Osteoblast (primary cell): ENCODE measurements around the gene EIF4G3. TPM values are rescaled to one million over a fixed set of nuclear protein-coding genes. Genes with fewer than 3 reads are reported as not detected.

Experiments
- DNase-seq: peaks from one replicate; pipeline ENCODE4 v3.0.0; 2011; ENCODE audit warnings: low spot score, mixed read lengths; ENCODE audit not compliant: insufficient read length; ENCODE audit errors: missing footprints
- H2AFZ ChIP-seq: 2 replicates; pipeline ENCODE4 v1.6.0; 2011; ENCODE audit warnings: mild to moderate bottlenecking, low read length
- H3K27ac ChIP-seq: 2 replicates; pipeline ENCODE4 v1.5.1; 2011; ENCODE audit warnings: mild to moderate bottlenecking, low read depth, low read length, moderate library complexity
- H3K27me3 ChIP-seq: 2 replicates; pipeline ENCODE4 v1.6.0; 2012; ENCODE audit warnings: mild to moderate bottlenecking, control low read depth, inconsistent platforms, low read length, moderate library complexity; ENCODE audit not compliant: insufficient read depth
- H3K36me3 ChIP-seq: 2 replicates; pipeline ENCODE4 v1.5.1; 2011; ENCODE audit warnings: mild to moderate bottlenecking, low read length, control low read depth, moderate library complexity; ENCODE audit not compliant: insufficient read depth
- H3K4me1 ChIP-seq: 2 replicates; pipeline ENCODE4 v1.5.1; 2011; ENCODE audit warnings: mild to moderate bottlenecking, low read length, control low read depth, moderate library complexity; ENCODE audit not compliant: insufficient read depth
- H3K4me2 ChIP-seq: 2 replicates; pipeline ENCODE4 v1.6.0; 2011; ENCODE audit warnings: mild to moderate bottlenecking, low read length; ENCODE audit not compliant: insufficient read depth
- H3K4me3 ChIP-seq: fragments of 200-600 bp; sonication (generic); 3 replicates; pipeline ENCODE4 v1.5.1; 2012; ENCODE audit warnings: mild to moderate bottlenecking, low read length, inconsistent platforms; ENCODE audit not compliant: insufficient read depth
- H3K79me2 ChIP-seq: 2 replicates; pipeline ENCODE4 v1.6.0; 2012; ENCODE audit warnings: mild to moderate bottlenecking, low read length, control low read depth, inconsistent platforms; ENCODE audit not compliant: insufficient read depth
- H3K9me3 ChIP-seq: 2 replicates; pipeline ENCODE4 v1.5.1; 2011; ENCODE audit warnings: low read depth, low read length, control low read depth
- H4K20me1 ChIP-seq: 2 replicates; pipeline ENCODE4 v1.6.0; 2012; ENCODE audit warnings: mild to moderate bottlenecking, low read length, control low read depth; ENCODE audit not compliant: insufficient read depth
- CTCF ChIP-seq: IDR thresholded peaks from 2 replicates; pipeline ENCODE4 v1.5.1; 2011; ENCODE audit warnings: mild to moderate bottlenecking, low read depth, low read length, moderate library complexity; ENCODE audit errors: extremely low read depth
- total RNA-seq: library from RNA; depleted of rRNA; stranded (reverse); fragments of >200 nt; gene quantifications from 2 replicates; pipeline ENCODE4 v1.2.3, GENCODE V29; 2012

Gene EIF4G3
- total RNA-seq, 1 donor: 55.0 TPM

DNA sequence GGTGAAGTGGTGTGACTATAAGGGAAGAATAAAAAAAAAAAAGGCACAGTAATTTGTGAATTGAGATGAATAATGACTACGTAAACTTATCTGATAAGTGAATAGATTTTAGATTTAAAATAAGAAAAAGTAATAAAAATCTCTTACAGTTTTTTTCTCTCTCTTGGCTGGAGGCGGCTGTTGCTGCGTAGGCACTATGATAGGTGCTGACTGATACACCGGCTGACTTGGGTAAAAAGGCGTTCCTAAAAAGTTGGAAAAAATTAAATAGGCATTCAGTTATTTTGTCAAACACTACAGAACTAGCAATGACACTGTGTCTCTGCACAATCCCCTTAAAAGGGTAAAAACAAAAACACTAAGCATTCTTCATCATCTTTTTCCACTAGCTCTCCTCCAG is 203.8 kb downstream of the EIF4G3 start:
- H3K9me3 ChIP-seq: no peaks in the 10 kb centered on the region
- H3K27ac ChIP-seq: peak overlapping the region; percentile 12
- H3K4me2 ChIP-seq: no peak overlapping the region
- peaks cover 2% of the 10 kb centered on the region for H4K20me1 ChIP-seq
- no peaks in the 10 kb centered on the region for H3K27me3 ChIP-seq
- no peak overlapping the region for H3K4me3 ChIP-seq
- DNase-seq: no peak
- peaks cover 15% of the 10 kb centered on the region for H3K4me1 ChIP-seq
- no peak overlapping the region for H2AFZ ChIP-seq
- H3K79me2 ChIP-seq: no peaks in the 10 kb centered on the region
- no peak for TF ChIP-seq CTCF
- H3K36me3 ChIP-seq: peaks cover 29% of the 10 kb centered on the region

DNA sequence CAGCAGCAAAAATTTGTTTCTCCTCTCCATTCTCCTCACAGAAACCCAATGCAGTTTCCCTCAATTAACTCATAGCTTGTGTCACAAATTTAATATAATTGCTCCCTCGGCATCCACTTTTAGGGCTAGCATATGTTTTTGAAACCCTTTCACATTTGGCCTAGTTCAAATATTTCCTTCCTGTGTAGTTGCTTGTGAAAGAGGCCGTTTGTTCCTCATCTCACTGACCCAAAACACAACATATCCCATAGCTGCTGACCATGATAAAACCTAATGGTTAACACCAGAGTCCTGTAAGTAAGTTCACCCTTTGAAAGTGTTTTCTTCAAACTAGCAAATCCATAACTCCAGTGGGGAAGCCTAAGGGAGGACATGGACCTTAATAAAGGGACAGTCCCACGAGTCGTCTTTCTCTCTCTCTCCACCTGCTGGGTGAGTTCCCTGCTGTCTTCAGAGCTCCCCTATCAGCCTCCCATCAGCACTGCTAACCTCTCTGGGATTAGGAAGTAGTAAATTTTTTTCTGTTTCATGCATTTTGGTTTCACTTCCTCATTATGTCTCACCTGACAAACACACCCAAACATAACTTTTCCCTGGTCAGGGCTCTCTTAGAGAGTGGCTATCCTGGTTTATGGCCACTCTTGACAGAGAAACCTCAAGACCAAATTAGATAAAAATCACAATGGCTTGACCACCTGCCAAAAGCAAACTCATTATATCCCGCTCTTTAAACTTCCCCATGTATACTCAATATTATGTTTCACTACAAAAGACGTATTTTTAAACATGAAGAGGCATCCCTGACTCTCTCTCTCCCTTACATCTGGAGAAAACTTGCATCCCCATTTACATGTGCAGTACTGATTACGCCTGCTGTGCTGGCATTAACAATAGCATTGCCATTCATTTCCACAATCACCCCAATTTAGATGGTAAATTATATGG is 211.9 kb downstream of the EIF4G3 start:
- no peak overlapping the region for H3K27ac ChIP-seq
- no peak for TF ChIP-seq CTCF
- H2AFZ ChIP-seq: no peak overlapping the region
- no peaks in the 10 kb centered on the region for H3K4me1 ChIP-seq
- peaks cover 2% of the 10 kb centered on the region for H4K20me1 ChIP-seq
- H3K9me3 ChIP-seq: no peaks in the 10 kb centered on the region
- no peaks in the 10 kb centered on the region for H3K27me3 ChIP-seq
- no peak overlapping the region for H3K4me2 ChIP-seq
- no peak overlapping the region for H3K4me3 ChIP-seq
- peaks cover 11% of the 10 kb centered on the region for H3K36me3 ChIP-seq
- no peak for DNase-seq
- H3K79me2 ChIP-seq: no peaks in the 10 kb centered on the region

DNA sequence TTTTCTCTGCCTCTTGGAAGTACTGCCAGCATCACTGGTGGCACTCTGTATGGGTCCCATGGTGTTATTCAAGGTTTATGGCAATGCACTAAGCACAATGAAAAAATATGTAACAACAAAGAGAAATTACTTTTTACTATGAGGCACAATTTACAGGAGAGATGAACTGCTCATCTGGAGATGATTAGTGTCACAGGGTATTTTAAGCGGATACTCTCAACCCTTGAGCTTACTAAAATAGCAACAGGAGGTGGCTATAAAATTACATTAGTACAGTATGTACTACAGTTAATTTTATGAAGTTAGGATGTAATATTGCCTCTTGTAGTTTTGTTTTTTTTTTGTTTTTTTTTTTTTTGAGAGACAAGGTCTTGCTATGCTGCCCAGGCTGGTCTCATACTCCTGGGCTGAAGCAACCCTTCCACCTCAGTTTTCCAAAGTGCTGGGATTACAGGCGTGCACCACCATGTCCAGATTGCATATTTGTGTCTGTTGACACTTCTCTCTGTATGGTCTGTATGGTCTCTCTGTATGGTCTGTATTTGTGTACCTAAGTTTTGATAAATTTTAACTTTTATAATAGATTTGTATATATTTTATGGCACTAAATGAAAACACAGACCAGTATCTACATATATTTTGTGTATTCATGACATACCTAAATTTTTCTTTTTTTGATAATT is 214.0 kb downstream of the EIF4G3 start:
- no peak overlapping the region for H2AFZ ChIP-seq
- H3K9me3 ChIP-seq: no peaks in the 10 kb centered on the region
- no peak overlapping the region for H3K4me2 ChIP-seq
- TF ChIP-seq CTCF: no peak
- no peak for DNase-seq
- H3K4me1 ChIP-seq: no peaks in the 10 kb centered on the region
- no peak overlapping the region for H3K4me3 ChIP-seq
- H3K27ac ChIP-seq: no peak overlapping the region
- H3K79me2 ChIP-seq: peaks cover 13% of the 10 kb centered on the region
- H4K20me1 ChIP-seq: no peaks in the 10 kb centered on the region
- H3K36me3 ChIP-seq: no peaks in the 10 kb centered on the region
- H3K27me3 ChIP-seq: no peaks in the 10 kb centered on the region

GRCh38 chr1:20958430-20958829 is 218.3 kb downstream of the EIF4G3 start:
- Histone ChIP-seq H3K4me1 (no peaks in the 10 kb centered on the region), H4K20me1 (no peaks in the 10 kb centered on the region), H3K36me3 (no peaks in the 10 kb centered on the region), H3K27me3 (no peaks in the 10 kb centered on the region), H3K9me3 (no peaks in the 10 kb centered on the region), H2AFZ (no peak overlapping the region), H3K4me3 (no peak overlapping the region), H3K27ac (no peak overlapping the region), H3K4me2 (no peak overlapping the region), H3K79me2 (peaks cover 16% of the 10 kb centered on the region)
- no peak for DNase-seq
- no peak for TF ChIP-seq CTCF
